ENCODE measurements around the gene RDX. TPM values are rescaled to one million over a fixed set of nuclear protein-coding genes. Genes with fewer than 3 reads are reported as not detected.

RDX gene
- total and polyA plus RNA-seq, 10 of the 15 experiments (the other 5 are each of a cell fraction or from before 2014, with no cell fraction given) = 24.6 to 62.2 (median 47.8) TPM

DNA sequence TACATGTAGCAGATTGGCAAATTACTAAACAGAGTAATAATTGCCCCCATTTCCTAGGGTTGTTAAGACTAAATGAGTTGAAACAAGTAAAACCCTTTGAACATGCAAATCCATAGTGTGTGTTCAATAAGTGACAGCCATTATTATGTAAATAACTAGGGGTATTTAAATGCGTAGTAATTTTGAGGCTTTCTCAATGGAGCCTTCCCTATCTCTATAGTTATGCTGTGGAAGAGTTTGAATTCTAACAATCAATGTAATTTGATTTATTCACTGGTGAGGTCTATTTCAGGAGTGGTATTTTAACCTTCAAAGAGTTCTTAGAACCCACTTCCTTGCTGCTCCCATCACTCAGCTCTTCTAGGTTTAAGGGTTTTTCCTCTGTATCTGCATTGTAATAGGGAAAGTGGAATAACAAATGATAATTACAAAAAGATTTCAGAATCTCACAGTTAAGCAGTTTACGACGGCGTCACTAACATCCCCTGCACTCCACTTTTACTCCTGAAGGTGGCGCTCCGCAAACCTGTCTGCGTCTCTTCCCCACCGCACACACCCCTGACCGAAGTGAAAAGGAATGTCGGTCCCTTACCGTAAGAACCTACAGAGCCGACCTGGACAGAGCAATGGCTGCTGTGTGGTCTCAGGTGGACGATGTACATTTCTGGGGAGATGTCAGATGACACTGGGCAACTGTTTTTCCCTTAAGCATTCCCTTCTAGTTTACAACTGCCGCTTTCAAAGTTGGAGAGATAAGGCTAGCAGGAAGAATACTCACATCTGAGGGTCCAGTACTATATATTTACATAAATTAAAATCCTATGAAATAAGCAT lies 122.4 kb downstream of the RDX start (continued):
- TF ChIP-seq HSF1 (IDR thresholded peaks at IDR 0.05; ENCODE audit: low read depth, low read length) (no peak), POLR2AphosphoS5 (IDR thresholded peaks at IDR 0.05; ENCODE audit: low read length) (0 out of 2 replicates have a peak, but pooled peaks have one; percentile 21), CBX5 (IDR thresholded peaks at IDR 0.05; ENCODE audit: low read depth) (no peak), BCL11A (IDR thresholded peaks at IDR 0.05; ENCODE audit: low read depth, low read length) (no peak), E2F4 (IDR thresholded peaks at IDR 0.05; ENCODE audit: low read depth, low read length) (no peak), CHD2 (IDR thresholded peaks at IDR 0.05; ENCODE audit: borderline replicate concordance, low read depth, low read length) (no peak), ATF2 (IDR thresholded peaks at IDR 0.05; ENCODE audit: low read length) (no peak), CBFB (IDR thresholded peaks at IDR 0.05; ENCODE audit: low read depth) (no peak), CREM (IDR thresholded peaks at IDR 0.05; ENCODE audit: low read depth) (no peak), SREBF2 (IDR thresholded peaks at IDR 0.05; ENCODE audit: low read length) (no peak), ZBTB33 (IDR thresholded peaks at IDR 0.05) (no peak), FOXM1 (IDR thresholded peaks at IDR 0.05; ENCODE audit: low read depth, low read length) (no peak), PAX8 (IDR thresholded peaks at IDR 0.05) (no peak), NFIC (IDR thresholded peaks at IDR 0.05; ENCODE audit: low read depth, low read length) (no peak), RUNX3 (IDR thresholded peaks at IDR 0.05; ENCODE audit: low read length) (peak; percentile 28; the same call in 1 of the 2 replicates), ATF3 (IDR thresholded peaks at IDR 0.05; ENCODE audit: borderline replicate concordance, extremely low read depth, low read depth, low read length) (no peak), BMI1 (IDR thresholded peaks at IDR 0.05; ENCODE audit: borderline replicate concordance) (no peak)
- TF ChIP-seq, protein P1, sequence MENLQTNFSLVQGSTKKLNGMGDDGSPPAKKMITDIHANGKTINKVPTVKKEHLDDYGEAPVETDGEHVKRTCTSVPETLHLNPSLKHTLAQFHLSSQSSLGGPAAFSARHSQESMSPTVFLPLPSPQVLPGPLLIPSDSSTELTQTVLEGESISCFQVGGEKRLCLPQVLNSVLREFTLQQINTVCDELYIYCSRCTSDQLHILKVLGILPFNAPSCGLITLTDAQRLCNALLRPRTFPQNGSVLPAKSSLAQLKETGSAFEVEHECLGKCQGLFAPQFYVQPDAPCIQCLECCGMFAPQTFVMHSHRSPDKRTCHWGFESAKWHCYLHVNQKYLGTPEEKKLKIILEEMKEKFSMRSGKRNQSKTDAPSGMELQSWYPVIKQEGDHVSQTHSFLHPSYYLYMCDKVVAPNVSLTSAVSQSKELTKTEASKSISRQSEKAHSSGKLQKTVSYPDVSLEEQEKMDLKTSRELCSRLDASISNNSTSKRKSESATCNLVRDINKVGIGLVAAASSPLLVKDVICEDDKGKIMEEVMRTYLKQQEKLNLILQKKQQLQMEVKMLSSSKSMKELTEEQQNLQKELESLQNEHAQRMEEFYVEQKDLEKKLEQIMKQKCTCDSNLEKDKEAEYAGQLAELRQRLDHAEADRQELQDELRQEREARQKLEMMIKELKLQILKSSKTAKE (IDR thresholded peaks at IDR 0.05; ENCODE audit: low read depth, poor library complexity, severe bottlenecking) = no peak
- TF ChIP-seq, protein P2, sequence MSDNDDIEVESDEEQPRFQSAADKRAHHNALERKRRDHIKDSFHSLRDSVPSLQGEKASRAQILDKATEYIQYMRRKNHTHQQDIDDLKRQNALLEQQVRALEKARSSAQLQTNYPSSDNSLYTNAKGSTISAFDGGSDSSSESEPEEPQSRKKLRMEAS (IDR thresholded peaks at IDR 0.05; ENCODE audit: low read depth, low read length) = no peak
